HepG2 (cell line): ENCODE measurements around the gene PLEKHG2. TPM values are rescaled to one million over a fixed set of nuclear protein-coding genes. Genes with fewer than 3 reads are reported as not detected.

Experiments
- CREM ChIP-seq, 2 experiments: sonication (generic) in 1 of 2; formaldehyde crosslinking in 1 of 2; IDR thresholded peaks; 2 replicates each; pipeline versions ENCODE4 v1.4.0 to v1.6.1; 2016 to 2020; ENCODE audit warnings: antibody characterized with exemption in 1 of 2, mild to moderate bottlenecking in 1 of 2, missing genetic modification reagents in 1 of 2
- CTCF ChIP-seq: sonication (generic); formaldehyde crosslinking; IDR thresholded peaks from 2 replicates; pipeline ENCODE4 v1.5.0; 2020; ENCODE audit warnings: mild to moderate bottlenecking, missing genetic modification reagents, moderate library complexity
- GATAD2A ChIP-seq: IDR thresholded peaks from 2 replicates; pipeline ENCODE4 v1.6.1; 2016
- GMEB2 ChIP-seq: IDR thresholded peaks from 2 replicates; pipeline ENCODE4 v1.6.1; 2016; ENCODE audit warnings: missing biosample characterization, missing genetic modification reagents, low read depth
- GPN1 ChIP-seq: sonication (generic); formaldehyde crosslinking; IDR thresholded peaks from 2 replicates; pipeline ENCODE4 v1.5.1; 2020; ENCODE audit warnings: missing genetic modification reagents, borderline replicate concordance
- KDM3A ChIP-seq: IDR thresholded peaks from 2 replicates; pipeline ENCODE4 v1.6.1; 2018; ENCODE audit warnings: low read depth, missing compliant biosample characterization
- SNAPC4 ChIP-seq: sonication (generic); formaldehyde crosslinking; IDR thresholded peaks from 2 replicates; pipeline ENCODE4 v1.4.0; 2020; ENCODE audit warnings: mild to moderate bottlenecking, missing genetic modification reagents
- SP4 ChIP-seq: sonication (generic); formaldehyde crosslinking; IDR thresholded peaks from 2 replicates; pipeline ENCODE4 v1.8.1; 2023; ENCODE audit warnings: mild to moderate bottlenecking, missing genetic modification reagents
- XRCC5 ChIP-seq: fragments of 200-400 bp; formaldehyde crosslinking; optimal IDR thresholded peaks from 2 replicates; pipeline ENCODE3; 2017; ENCODE audit warnings: mild to moderate bottlenecking, low read length
- ZBED4 ChIP-seq: sonication (generic); formaldehyde crosslinking; IDR thresholded peaks from 2 replicates; pipeline ENCODE4 v1.4.0; 2020; ENCODE audit warnings: missing genetic modification reagents, borderline replicate concordance
- ZFP36L2 ChIP-seq: sonication (generic); formaldehyde crosslinking; IDR thresholded peaks from 2 replicates; pipeline ENCODE4 v1.4.0; 2020; ENCODE audit warnings: missing genetic modification reagents
- ZFYVE20 ChIP-seq: sonication (generic); formaldehyde crosslinking; IDR thresholded peaks from 2 replicates; pipeline ENCODE4 v1.8.0; 2023; ENCODE audit warnings: low read depth, mild to moderate bottlenecking, moderate library complexity, missing genetic modification reagents, borderline replicate concordance
- ZNF709 ChIP-seq: sonication (generic); formaldehyde crosslinking; IDR thresholded peaks from 2 replicates; pipeline ENCODE4 v1.5.0; 2020; ENCODE audit warnings: mild to moderate bottlenecking, missing genetic modification reagents
- ZNF761 ChIP-seq: sonication (generic); formaldehyde crosslinking; conservative IDR thresholded peaks from 2 replicates; pipeline ENCODE4 v1.4.0; 2020; ENCODE audit warnings: mild to moderate bottlenecking, missing genetic modification reagents
- ZNF891 ChIP-seq: sonication (generic); formaldehyde crosslinking; IDR thresholded peaks from 2 replicates; pipeline ENCODE4 v1.5.0; 2020; ENCODE audit warnings: mild to moderate bottlenecking, missing genetic modification reagents
- polyA plus RNA-seq, 8 experiments: library from polyadenylated mRNA; depleted of rRNA in 3 of 8; stranded (reverse) in 7 of 8; unstranded in 1 of 8; fragments of >200 nt; fragmentation: Illumina TruSeq in 4 of 8; extraction: Trizol in 4 of 8; gene quantifications; 2 replicates each; pipeline versions ENCODE4 v1.2.1 to v1.2.3, GENCODE V29; 2011 to 2016; ENCODE audit warnings: low read depth in 4 of 8, missing spikeins in 1 of 8, mixed read lengths in 1 of 8; ENCODE audit not compliant: insufficient read depth in 1 of 8
- total RNA-seq, 5 experiments: library from RNA; depleted of rRNA; stranded (reverse); fragments of >200 nt; fragmentation: Illumina TruSeq; extraction: Trizol; gene quantifications; 2 replicates each; pipeline ENCODE4 v1.2.3, GENCODE V29; 2016; ENCODE audit warnings: low read depth in 1 of 5

PLEKHG2 gene
- total and polyA plus RNA-seq, 2 of the 13 experiments (the other 11 are each of a cell fraction or from before 2014, with no cell fraction given), result 3.6 to 6.8 TPM

GRCh38 chr19:39413911-39414608 lies 1.6 kb downstream of the PLEKHG2 start (continued):
- TF ChIP-seq KDM3A (CRISPR knock-in tag) (no peak), ZNF891 (CRISPR knock-in tag) (no peak), ZFYVE20 (no peak), SP4 (CRISPR knock-in tag) (0 out of 2 replicates have a peak, but pooled peaks have one; percentile 41), CREM (IDR thresholded peaks at IDR 0.05) (no peak), CREM (CRISPR knock-in tag; IDR thresholded peaks at IDR 0.05) (no peak), GMEB2 (CRISPR knock-in tag) (no peak), ZNF709 (no peak), CTCF (CRISPR knock-in tag) (peak; percentile 77), ZNF761 (no peak), SNAPC4 (CRISPR knock-in tag) (no peak), ZBED4 (CRISPR knock-in tag) (no peak), XRCC5 (peak; percentile 83), GPN1 (CRISPR knock-in tag) (no peak), ZFP36L2 (CRISPR knock-in tag) (no peak), GATAD2A (CRISPR knock-in tag) (0 out of 2 replicates have a peak, but pooled peaks have one; percentile 26)
